GM21447 (cell line): Measurements from ENCODE around the gene LPAR1.
"Not testable (repeated sequence)": the region's sequence is repeated elsewhere in the genome, so short reads cannot be mapped to it uniquely, and the experiment has no call there.

Source experiments
- ATAC-seq: cut with Tn5 transposase; IDR thresholded peaks from one replicate; pipeline ENCODE4 v1.9.1; 2021; ENCODE audit not compliant: unreplicated experiment

Gene LPAR1

GRCh38 chr9:110835404-110835803 is 202.9 kb downstream of the LPAR1 start:
- ATAC-seq, result no peak

GRCh38 chr9:110832926-110833325 is 205.3 kb downstream of the LPAR1 start:
- no peak for ATAC-seq

- ATAC-seq, result no peak
Measured at GRCh38 chr9:110830495-110830894, 207.8 kb downstream of the LPAR1 start.

GRCh38 chr9:110828264-110828663 is 210.0 kb downstream of the LPAR1 start:
- ATAC-seq, result no peak

GRCh38 chr9:110826400-110826799 is 211.9 kb downstream of the LPAR1 start:
- ATAC-seq, result not testable (repeated sequence)

- ATAC-seq, result no peak
Measured at GRCh38 chr9:110825950-110826349, 212.3 kb downstream of the LPAR1 start.

- ATAC-seq, result not testable (repeated sequence)
Measured at GRCh38 chr9:110825129-110825528, 213.1 kb downstream of the LPAR1 start.
